Activated effector memory CD4-positive, alpha-beta T cell treated with anti-CD3 and anti-CD28 coated beads, Interleukin-2, amount 50 U/mL, for 16 hours (primary cell): ENCODE results near the gene PHACTR1.

Source experiments
- DNase-seq: peaks from one replicate; pipeline ENCODE4 v3.0.0-alpha.2; 2020

PHACTR1 gene

GRCh38 chr6:13275435-13275989, 558.9 kb downstream of the PHACTR1 start:
- DNase-seq = no peak

GRCh38 chr6:13277231-13277630, 560.7 kb downstream of the PHACTR1 start:
- DNase-seq = peak; percentile 34

- peak; percentile 50 for DNase-seq
These were observed 561.6 kb downstream of the PHACTR1 start for GRCh38 chr6:13278164-13278563.

GRCh38 chr6:13278991-13279390, 562.4 kb downstream of the PHACTR1 start:
- DNase-seq = no peak

GRCh38 chr6:13280254-13280653, 563.7 kb downstream of the PHACTR1 start:
- DNase-seq = no peak

- peak; percentile 33 for DNase-seq
These were observed 565.1 kb downstream of the PHACTR1 start for GRCh38 chr6:13281686-13282085.

- DNase-seq = peak; percentile 36
These were observed 566.0 kb downstream of the PHACTR1 start for GRCh38 chr6:13282393-13283069.

GRCh38 chr6:13283331-13283730, 566.8 kb downstream of the PHACTR1 start:
- DNase-seq = peak; percentile 37

- DNase-seq = no peak
These were observed 568.1 kb downstream of the PHACTR1 start for GRCh38 chr6:13284646-13285045.

GRCh38 chr6:13285705-13286104, 569.1 kb downstream of the PHACTR1 start:
- DNase-seq = no peak

- DNase-seq = no peak
These were observed 569.6 kb downstream of the PHACTR1 start for GRCh38 chr6:13286181-13286580.

- DNase-seq = no peak
These were observed 570.5 kb downstream of the PHACTR1 start for GRCh38 chr6:13287104-13287503.

GRCh38 chr6:13288481-13288880, 571.9 kb downstream of the PHACTR1 start:
- DNase-seq = no peak

- DNase-seq = no peak
These were observed 572.4 kb downstream of the PHACTR1 start for GRCh38 chr6:13288969-13289391.

- no peak for DNase-seq
These were observed 573.3 kb downstream of the PHACTR1 start for GRCh38 chr6:13289789-13290318.

GRCh38 chr6:13290335-13290734, 573.8 kb downstream of the PHACTR1 start:
- no peak for DNase-seq

GRCh38 chr6:13292774-13293173, 576.2 kb downstream of the PHACTR1 start:
- DNase-seq = no peak

GRCh38 chr6:13294499-13295069, 578.0 kb downstream of the PHACTR1 start:
- no peak for DNase-seq

GRCh38 chr6:13295576-13295975, 579.0 kb downstream of the PHACTR1 start:
- no peak for DNase-seq

- no peak for DNase-seq
These were observed 580.0 kb downstream of the PHACTR1 start for GRCh38 chr6:13296536-13296997.

- no peak for DNase-seq
These were observed 580.8 kb downstream of the PHACTR1 start for GRCh38 chr6:13297391-13297790.

GRCh38 chr6:13298446-13298845, 581.9 kb downstream of the PHACTR1 start:
- no peak for DNase-seq

- DNase-seq = no peak
These were observed 582.8 kb downstream of the PHACTR1 start for GRCh38 chr6:13299403-13299821.

- no peak for DNase-seq
These were observed 583.4 kb downstream of the PHACTR1 start for GRCh38 chr6:13299918-13300317.
